Measurements from ENCODE around the gene C6.
"Not testable (repeated sequence)": the region's sequence is repeated elsewhere in the genome, so short reads cannot be mapped to it uniquely, and the experiment has no call there.

The C6 gene

DNA sequence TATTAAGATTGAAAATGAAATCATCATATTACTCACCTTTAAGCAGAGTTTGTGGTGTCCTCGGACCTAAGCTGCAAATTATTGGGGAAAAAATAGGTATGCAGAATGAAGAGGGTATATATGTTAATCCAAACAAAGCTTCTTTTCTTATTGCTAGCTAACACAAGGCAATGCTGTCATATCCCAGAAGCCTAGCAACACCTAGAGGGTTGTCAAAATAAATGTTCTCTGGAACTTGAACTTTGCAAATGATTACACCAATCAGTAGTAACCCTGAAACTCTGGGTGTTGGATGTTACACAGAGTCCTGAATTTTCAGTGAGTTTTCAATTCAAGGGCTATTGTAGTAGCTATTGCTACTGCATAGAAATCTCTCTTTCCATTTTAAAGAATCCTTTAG, at the start of gene C6:
C6 (minus strand) TSS at position 193 of the 400 bp plus-strand sequence. CDS start 10,302 bp downstream, outside the sequence.
- no peak for DNase-seq

DNA sequence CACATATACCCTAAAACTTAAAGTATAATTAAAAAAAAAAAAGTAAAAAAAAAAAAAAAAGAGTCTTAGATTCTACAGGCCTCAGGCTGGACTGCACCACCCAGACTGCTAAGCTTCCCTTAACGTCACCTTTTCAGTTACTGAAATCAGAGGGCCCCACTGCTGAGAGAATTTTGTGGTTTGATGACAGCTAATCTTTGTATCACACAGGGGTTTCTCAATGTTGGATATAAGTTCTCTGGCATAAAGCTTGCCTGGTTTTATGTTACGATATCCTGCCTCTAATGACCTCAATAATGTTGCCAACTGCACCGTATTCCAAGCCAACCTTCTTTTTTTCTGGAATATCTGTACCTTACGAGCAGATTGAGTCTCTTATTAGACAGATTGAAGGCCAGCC, 43.1 kb upstream of the C6 start:
- no peak for DNase-seq

DNA sequence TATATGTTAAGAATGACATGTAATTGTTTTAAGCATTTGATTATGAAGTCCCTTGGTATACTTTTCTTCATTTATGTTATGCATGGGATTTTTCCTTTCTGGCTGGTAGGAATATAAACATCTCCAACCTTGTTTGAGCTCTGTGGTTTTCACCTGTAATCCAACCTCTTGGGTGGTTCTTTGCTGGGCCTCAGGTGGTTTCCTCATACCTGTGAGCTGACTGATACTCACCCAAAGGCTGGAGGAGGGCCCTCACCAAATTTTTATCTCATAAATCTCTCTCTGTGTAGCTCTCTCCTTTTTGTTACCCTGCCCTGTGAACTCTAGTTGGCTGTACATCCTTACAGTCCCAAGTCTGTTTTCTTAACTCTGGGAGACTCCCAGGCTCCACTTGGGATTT, 39.8 kb upstream of the C6 start:
- DNase-seq = no peak

DNA sequence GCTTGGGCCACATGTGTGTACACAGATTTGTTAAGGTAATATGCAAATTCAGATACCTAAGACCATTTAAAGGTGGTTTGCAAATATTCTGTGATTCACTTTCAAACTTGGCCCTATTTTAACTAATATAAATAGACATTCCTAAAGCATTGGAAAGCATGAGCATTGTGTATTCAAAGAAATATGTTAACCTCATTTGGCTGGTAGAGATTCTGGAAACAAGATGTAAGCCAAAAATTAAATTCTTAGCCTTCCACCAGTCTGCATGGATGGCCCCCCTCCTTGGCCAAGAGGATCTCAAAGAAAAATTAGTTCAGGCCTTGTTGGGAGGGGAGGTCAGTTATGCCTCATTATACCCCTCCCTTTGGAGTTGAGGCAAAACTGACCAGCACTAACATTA, 38.7 kb upstream of the C6 start:
- DNase-seq = no peak

DNA sequence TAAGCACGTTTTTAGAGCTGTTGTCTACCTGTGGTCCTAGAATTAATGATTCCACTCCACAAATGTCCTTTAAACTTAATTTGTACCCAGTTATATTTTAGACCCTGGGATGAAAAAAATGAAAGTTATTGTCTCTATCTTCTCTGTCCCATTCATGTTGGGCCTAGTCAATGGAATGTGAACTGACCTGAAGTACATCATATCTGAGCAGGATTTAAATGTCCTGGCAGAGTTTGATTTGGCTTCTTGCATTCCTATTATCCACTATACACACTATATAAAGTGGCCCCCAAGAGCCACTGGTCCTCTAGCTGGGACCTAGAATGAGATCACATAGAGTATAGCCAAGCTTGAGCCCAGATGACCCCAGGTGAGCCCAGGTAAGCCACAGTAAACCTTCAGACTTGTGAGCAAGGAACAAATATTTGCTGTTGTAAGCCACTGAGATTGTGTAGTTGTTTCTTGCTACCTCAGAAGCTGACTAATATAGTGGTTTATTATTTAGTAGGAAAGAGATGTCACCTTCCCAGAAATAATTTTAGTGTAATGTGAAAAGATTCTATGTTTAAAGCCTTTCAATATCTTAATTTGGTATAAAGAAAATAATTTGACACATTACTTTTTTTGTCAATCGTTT, 37.1 kb upstream of the C6 start:
- DNase-seq = no peak

DNA sequence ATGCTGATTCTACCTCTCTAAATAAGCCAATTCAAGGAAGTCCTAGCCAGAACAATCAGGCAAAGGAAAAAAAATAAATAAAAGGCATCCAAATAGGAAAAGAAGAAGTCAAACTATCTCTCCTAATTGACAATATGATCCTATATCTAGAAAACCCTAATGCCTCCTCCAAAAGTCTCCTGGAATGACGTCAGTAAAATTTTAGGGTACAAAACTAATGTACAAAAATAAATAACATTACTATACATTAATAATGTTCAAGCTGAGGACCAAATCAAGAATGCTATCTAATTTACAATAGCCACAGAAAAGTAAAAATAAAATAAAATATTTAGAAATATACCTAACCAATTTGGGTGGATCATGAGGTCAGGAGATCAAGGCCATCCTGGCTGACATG, 33.8 kb upstream of the C6 start:
- DNase-seq = no peak

DNA sequence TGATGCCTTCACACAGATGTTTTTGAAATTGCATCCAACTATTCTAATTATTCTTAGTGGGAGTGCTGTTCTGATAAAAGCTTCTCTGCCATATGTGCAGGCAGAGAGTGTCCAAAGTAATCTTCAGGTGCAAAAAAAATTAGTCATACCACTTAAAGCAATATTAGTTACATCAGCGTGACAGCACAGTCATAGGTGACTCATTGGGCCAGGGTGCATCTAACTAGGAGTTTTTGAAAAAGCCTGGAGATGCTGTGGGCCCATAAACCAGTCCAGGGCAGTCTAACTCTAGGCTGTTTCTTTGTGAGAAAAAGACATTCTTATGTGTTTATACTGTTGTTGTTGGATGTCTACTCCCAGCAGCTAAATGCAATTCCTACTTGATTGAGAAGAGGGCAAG, 33.0 kb upstream of the C6 start:
- no peak for DNase-seq

DNA sequence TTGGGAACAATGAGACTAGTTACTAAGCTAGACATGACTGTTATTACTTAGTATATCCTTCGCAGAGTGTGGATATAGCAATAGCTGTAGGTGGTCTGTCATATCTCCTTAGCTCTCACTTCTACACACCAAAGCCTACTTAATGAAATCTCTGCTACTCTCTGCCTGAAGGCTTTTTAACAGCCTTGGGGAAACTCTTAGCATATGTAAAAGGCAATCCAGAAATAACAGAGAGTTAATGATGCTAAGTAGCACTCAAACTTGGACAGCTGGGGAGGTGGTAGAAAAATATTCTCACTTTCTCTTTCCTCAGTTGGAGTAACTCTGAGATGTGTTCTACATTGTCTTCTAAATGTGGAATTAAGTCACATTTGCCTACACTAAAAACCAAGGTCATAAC, 30.2 kb upstream of the C6 start:
- DNase-seq = no peak

- DNase-seq = no peak
Observed at GRCh38 chr5:41240985-41241384, 27.7 kb upstream of the C6 start.

- no peak for DNase-seq
Observed at GRCh38 chr5:41240390-41240789, 27.1 kb upstream of the C6 start.

- DNase-seq = no peak
Observed at GRCh38 chr5:41234475-41234874, 21.1 kb upstream of the C6 start.

- DNase-seq = no peak
Observed at GRCh38 chr5:41232797-41233196, 19.5 kb upstream of the C6 start.

DNA sequence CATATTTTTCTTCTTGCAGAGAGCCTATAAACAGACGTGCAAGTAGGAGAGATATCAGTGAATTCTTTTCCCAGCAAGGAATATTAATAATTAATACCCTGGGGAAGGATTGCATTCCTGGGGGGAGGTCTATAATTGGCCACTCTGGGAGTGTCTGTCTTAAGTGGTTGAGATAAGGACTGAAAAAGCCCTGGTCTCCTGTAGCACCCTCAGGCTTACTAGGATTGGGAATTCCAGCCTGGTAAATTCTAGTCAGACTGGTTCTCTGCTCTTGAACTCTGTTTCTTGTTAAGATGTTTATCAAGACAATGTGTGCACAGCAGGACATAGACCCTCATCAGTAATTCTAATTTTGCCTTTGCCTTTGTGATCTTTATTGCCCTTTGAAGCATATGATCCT, 16.9 kb upstream of the C6 start:
- DNase-seq = not testable (repeated sequence)

DNA sequence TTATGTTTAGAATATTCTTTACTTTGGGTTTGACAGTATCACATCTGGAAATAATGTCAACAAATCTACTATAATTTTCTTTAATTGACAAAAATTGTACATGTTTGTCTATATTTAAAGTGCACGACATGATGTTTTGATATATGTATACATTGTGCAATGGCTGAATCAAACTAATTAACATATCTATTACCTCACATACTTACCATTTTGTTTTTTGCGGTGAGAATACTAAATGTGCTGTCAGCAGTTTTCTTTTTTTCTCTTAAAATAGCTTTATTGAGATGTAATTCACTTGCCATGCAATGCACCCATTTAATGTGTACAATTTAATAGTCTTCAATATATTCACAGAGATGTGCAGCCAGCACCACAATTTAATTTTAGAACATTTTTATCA, 10.6 kb upstream of the C6 start:
- no peak for DNase-seq

DNA sequence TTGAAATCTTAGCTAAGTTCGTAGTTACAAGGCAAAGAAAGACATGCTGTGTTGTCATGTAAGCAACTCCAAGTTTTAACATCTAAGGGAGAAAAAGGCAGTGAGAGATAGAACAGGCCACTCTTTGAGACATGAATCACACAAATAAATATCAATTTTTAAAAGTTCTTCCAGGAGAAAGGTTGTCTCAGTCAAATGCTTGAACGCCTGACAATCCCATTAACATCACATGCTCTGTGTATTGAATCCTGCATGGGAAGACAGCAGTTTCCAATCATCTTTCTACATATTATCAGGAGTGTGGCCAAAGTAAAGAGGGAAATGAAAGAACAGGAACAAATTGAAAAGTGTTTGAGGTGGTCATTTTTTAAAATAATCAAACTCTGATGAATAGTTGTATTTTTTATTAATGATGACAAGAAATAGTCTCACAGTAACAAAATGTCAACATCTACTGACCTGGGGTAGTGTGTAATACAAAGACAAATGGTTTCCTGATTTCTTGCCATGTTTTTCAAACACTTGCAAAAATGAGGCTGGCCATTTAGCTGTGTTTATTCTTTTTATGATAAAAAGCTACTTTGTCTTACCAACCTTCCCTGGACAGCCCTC, 6.4 kb upstream of the C6 start:
- no peak for DNase-seq

- no peak for DNase-seq
Observed at GRCh38 chr5:41218929-41219657, 5.8 kb upstream of the C6 start.

GRCh38 chr5:41214182-41214581, 850 bp upstream of the C6 start:
- DNase-seq = no peak

DNA sequence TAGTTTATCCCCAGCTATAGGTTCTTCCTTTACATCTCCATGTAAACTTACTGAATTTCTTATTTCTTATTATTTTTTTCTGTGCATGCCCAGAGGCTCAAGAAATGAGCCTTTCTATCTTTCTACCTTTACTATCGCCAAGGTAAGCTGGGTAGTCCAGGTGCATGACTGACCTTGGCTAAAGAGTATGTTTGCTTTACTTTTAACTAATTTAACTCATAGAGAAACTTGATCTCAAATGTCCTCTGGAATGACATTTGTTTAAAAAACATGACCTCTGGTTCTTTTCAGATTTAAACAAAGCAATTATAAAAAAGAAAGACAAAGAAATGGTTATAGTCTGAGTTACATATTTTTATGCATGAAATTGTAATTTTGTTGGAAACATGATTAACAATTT, 397 bp downstream of the C6 start:
- DNase-seq = no peak

DNA sequence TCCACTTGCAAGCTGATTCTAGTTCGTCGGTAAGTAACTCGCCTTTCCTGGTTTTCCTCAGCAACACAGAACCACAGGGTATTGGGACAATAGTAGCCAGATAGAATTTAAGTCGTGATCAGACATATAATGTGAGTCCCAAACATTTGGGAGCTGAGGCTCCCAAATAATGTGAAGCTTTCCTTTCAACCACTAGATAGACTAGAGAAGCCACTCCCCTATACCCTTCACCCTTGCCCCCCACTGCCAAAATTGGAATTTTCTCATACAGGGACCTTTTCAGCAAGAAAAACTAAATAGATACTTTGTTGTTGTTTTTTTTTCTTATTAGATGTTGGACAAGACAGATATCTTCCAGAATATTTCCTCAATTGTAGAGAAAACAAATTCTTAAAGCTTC, 1.9 kb downstream of the C6 start:
- DNase-seq = no peak

GRCh38 chr5:41205475-41205874, 7.9 kb downstream of the C6 start:
- not testable (repeated sequence) for DNase-seq

- no peak for DNase-seq
Observed at GRCh38 chr5:41203033-41203432, 10.3 kb downstream of the C6 start.

- DNase-seq = no peak
Observed at GRCh38 chr5:41201082-41201772, 12.1 kb downstream of the C6 start.

GRCh38 chr5:41200506-41200905, 12.8 kb downstream of the C6 start:
- DNase-seq = no peak

DNA sequence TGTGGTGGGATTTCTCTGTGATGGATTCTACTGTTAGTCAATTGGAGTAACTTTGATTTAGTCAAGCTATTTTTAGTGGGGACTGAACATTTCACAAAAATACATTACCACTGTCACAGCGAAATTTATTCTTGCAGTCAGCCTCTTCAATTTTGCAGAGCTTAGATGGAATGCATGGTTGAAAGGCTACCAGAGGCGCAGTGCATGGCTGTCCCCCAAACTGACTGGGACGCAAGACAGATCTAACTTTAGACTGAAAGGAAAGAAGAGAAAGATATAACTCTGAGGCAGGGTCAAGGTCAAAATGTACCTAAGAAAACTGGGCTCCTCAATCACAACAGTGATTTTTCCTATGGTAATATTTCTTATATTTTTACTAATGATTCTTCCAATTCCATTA, 13.7 kb downstream of the C6 start:
- DNase-seq = no peak

Measured in activated gamma-delta T cell treated with Interleukin-2 at 50 U/mL for 16 hours (primary cell).